Measurements from ENCODE around the gene PHPT1. TPM values are rescaled to one million over a fixed set of nuclear protein-coding genes. Genes with fewer than 3 reads are reported as not detected.

PHPT1 gene
- polyA plus RNA-seq, 1 experiment = 91.6 TPM

GRCh38 chr9:136826703-136827582 lies 22.3 kb upstream of the PHPT1 start:
- POLR2A ChIA-PET = interaction anchor here (0.7 kb wide), 1 partner anchor 427 kb away, joined by 4 read pairs; no protein-coding TSS in a partner anchor
- DNase-seq (ENCODE audit: low read depth, low spot score) = no peak
- Histone ChIP-seq H3K27me3 (ENCODE audit: control insufficient read depth, insufficient read depth, low read length) (no peaks in the 10 kb centered on the region), H3K27ac (ENCODE audit: low read depth, low read length) (no peak overlapping the region), H3K9me3 (ENCODE audit: control insufficient read depth, insufficient read depth, low read length) (no peaks in the 10 kb centered on the region; the same call in 1 of the 2 replicates), H3K4me3 (ENCODE audit: low read depth, low read length) (no peak overlapping the region)
- CTCF ChIA-PET = interaction anchor here (1.4 kb wide), 1 partner anchor 15 kb away, joined by 5 read pairs; the partner anchor contains the start of gene AJM1
- no peak for TF ChIP-seq CTCF (IDR thresholded peaks at IDR 0.05; ENCODE audit: low read depth, low read length)

GRCh38 chr9:136827794-136828473 lies 21.3 kb upstream of the PHPT1 start:
- TF ChIP-seq CTCF (IDR thresholded peaks at IDR 0.05; ENCODE audit: low read depth, low read length) = no peak
- ChIA-PET POLR2A (no interaction called here), CTCF (interaction anchor here (2.5 kb wide), 1 partner anchor 14 kb away, joined by 6 read pairs; the partner anchor contains the start of gene AJM1)
- Histone ChIP-seq H3K27ac (ENCODE audit: low read depth, low read length) (no peak overlapping the region), H3K4me3 (ENCODE audit: low read depth, low read length) (no peak overlapping the region), H3K27me3 (ENCODE audit: control insufficient read depth, insufficient read depth, low read length) (no peaks in the 10 kb centered on the region), H3K9me3 (ENCODE audit: control insufficient read depth, insufficient read depth, low read length) (no peaks in the 10 kb centered on the region)
- DNase-seq (ENCODE audit: low read depth, low spot score) = no peak

GRCh38 chr9:136828474-136829140 lies 20.6 kb upstream of the PHPT1 start:
- ChIA-PET CTCF (interaction anchor here (2.5 kb wide), 1 partner anchor 13 kb away, joined by 6 read pairs; the partner anchor contains the start of gene AJM1), POLR2A (no interaction called here)
- H3K27ac ChIP-seq (ENCODE audit: low read depth, low read length) = no peak overlapping the region
- H3K27me3 ChIP-seq (ENCODE audit: control insufficient read depth, insufficient read depth, low read length) = no peaks in the 10 kb centered on the region
- DNase-seq (ENCODE audit: low read depth, low spot score) = no peak
- TF ChIP-seq CTCF (IDR thresholded peaks at IDR 0.05; ENCODE audit: low read depth, low read length) = no peak
- H3K4me3 ChIP-seq (ENCODE audit: low read depth, low read length) = no peak overlapping the region
- H3K9me3 ChIP-seq (ENCODE audit: control insufficient read depth, insufficient read depth, low read length) = no peaks in the 10 kb centered on the region

- DNase-seq (ENCODE audit: low read depth, low spot score) = no peak
- no peak overlapping the region for H3K4me3 ChIP-seq (ENCODE audit: low read depth, low read length)
- H3K27ac ChIP-seq (ENCODE audit: low read depth, low read length) = no peak overlapping the region
- POLR2A ChIA-PET = no interaction called here
- CTCF ChIA-PET = interaction anchor here (2.5 kb wide), 1 partner anchor 13 kb away, joined by 6 read pairs; the partner anchor contains the start of gene AJM1
- H3K9me3 ChIP-seq (ENCODE audit: control insufficient read depth, insufficient read depth, low read length) = no peaks in the 10 kb centered on the region
- no peak for TF ChIP-seq CTCF (IDR thresholded peaks at IDR 0.05; ENCODE audit: low read depth, low read length)
- H3K27me3 ChIP-seq (ENCODE audit: control insufficient read depth, insufficient read depth, low read length) = no peaks in the 10 kb centered on the region
These were observed 19.8 kb upstream of the PHPT1 start for GRCh38 chr9:136829412-136829811.
